ENCODE results near the gene NUF2.
"Not testable (repeated sequence)": the region's sequence is repeated elsewhere in the genome, so short reads cannot be mapped to it uniquely, and the experiment has no call there.

Gene NUF2

GRCh38 chr1:163331116-163331515, 9.4 kb downstream of the NUF2 start:
- DNase-seq (ENCODE audit: low read depth in 1 of 2, low spot score in 1 of 2) = no peak

GRCh38 chr1:163335216-163335615, 13.5 kb downstream of the NUF2 start:
- DNase-seq (ENCODE audit: low read depth in 1 of 2, low spot score in 1 of 2) = no peak

GRCh38 chr1:163337631-163338030, 15.9 kb downstream of the NUF2 start:
- no peak for DNase-seq (ENCODE audit: low read depth in 1 of 2, low spot score in 1 of 2)

- no peak for DNase-seq (ENCODE audit: low read depth in 1 of 2, low spot score in 1 of 2)
Measured at GRCh38 chr1:163346326-163346870, 24.6 kb downstream of the NUF2 start.

- DNase-seq (ENCODE audit: low read depth in 1 of 2, low spot score in 1 of 2) = no peak
Measured at GRCh38 chr1:163347106-163347505, 25.4 kb downstream of the NUF2 start.

GRCh38 chr1:163351912-163352311, 30.2 kb downstream of the NUF2 start:
- no peak for DNase-seq (ENCODE audit: low read depth in 1 of 2, low spot score in 1 of 2)

GRCh38 chr1:163357378-163357777, 35.6 kb downstream of the NUF2 start:
- no peak for DNase-seq (ENCODE audit: low read depth in 1 of 2, low spot score in 1 of 2)

GRCh38 chr1:163358172-163358571, 36.4 kb downstream of the NUF2 start:
- not testable (repeated sequence) for DNase-seq (ENCODE audit: low read depth in 1 of 2, low spot score in 1 of 2)

- no peak for DNase-seq (ENCODE audit: low read depth in 1 of 2, low spot score in 1 of 2)
Measured at GRCh38 chr1:163361123-163361934, 39.6 kb downstream of the NUF2 start.

- no peak for DNase-seq (ENCODE audit: low read depth in 1 of 2, low spot score in 1 of 2)
Measured at GRCh38 chr1:163365186-163365585, 43.4 kb downstream of the NUF2 start.

- DNase-seq (ENCODE audit: low read depth in 1 of 2, low spot score in 1 of 2) = no peak
Measured at GRCh38 chr1:163366555-163366954, 44.8 kb downstream of the NUF2 start.

GRCh38 chr1:163367721-163368120, 46.0 kb downstream of the NUF2 start:
- DNase-seq (ENCODE audit: low read depth in 1 of 2, low spot score in 1 of 2) = no peak

GRCh38 chr1:163372576-163372975, 50.8 kb downstream of the NUF2 start:
- no peak for DNase-seq (ENCODE audit: low read depth in 1 of 2, low spot score in 1 of 2)

GRCh38 chr1:163378554-163378953, 56.8 kb downstream of the NUF2 start:
- no peak for DNase-seq (ENCODE audit: low read depth in 1 of 2, low spot score in 1 of 2)

GRCh38 chr1:163379801-163380200, 58.0 kb downstream of the NUF2 start:
- DNase-seq (ENCODE audit: low read depth in 1 of 2, low spot score in 1 of 2) = no peak

- DNase-seq (ENCODE audit: low read depth in 1 of 2, low spot score in 1 of 2) = no peak
Measured at GRCh38 chr1:163381487-163382184, 59.9 kb downstream of the NUF2 start.

GRCh38 chr1:163382395-163382794, 60.6 kb downstream of the NUF2 start:
- DNase-seq (ENCODE audit: low read depth in 1 of 2, low spot score in 1 of 2) = no peak

- no peak for DNase-seq (ENCODE audit: low read depth in 1 of 2, low spot score in 1 of 2)
Measured at GRCh38 chr1:163387146-163387545, 65.4 kb downstream of the NUF2 start.

- DNase-seq (ENCODE audit: low read depth in 1 of 2, low spot score in 1 of 2) = no peak
Measured at GRCh38 chr1:163388970-163389369, 67.2 kb downstream of the NUF2 start.

GRCh38 chr1:163395790-163396189, 74.0 kb downstream of the NUF2 start:
- DNase-seq (ENCODE audit: low read depth in 1 of 2, low spot score in 1 of 2) = no peak

GRCh38 chr1:163397451-163398200, 75.9 kb downstream of the NUF2 start:
- DNase-seq (ENCODE audit: low read depth in 1 of 2, low spot score in 1 of 2) = no peak

GRCh38 chr1:163399001-163399400, 77.2 kb downstream of the NUF2 start:
- DNase-seq (ENCODE audit: low read depth in 1 of 2, low spot score in 1 of 2) = no peak
